Activated naive CD4-positive, alpha-beta T cell treated with anti-CD3 and anti-CD28 coated beads, Interleukin-2, amount 50 U/mL, for 24 hours (primary cell): Measurements from ENCODE around the gene VLDLR.

Experiments
- H3K27ac Mint-ChIP-seq: one replicate; pipeline ENCODE4 v1.8.0; 2021; ENCODE audit warnings: mild to moderate bottlenecking, mixed read lengths
- H3K27me3 Mint-ChIP-seq: one replicate; pipeline ENCODE4 v1.8.0; 2021; ENCODE audit warnings: mixed read lengths
- H3K36me3 Mint-ChIP-seq: one replicate; pipeline ENCODE4 v1.8.0; 2021; ENCODE audit warnings: mixed read lengths
- H3K4me1 Mint-ChIP-seq: one replicate; pipeline ENCODE4 v1.8.0; 2021; ENCODE audit warnings: mixed read lengths
- H3K4me3 Mint-ChIP-seq: one replicate; pipeline ENCODE4 v1.8.0; 2021; ENCODE audit warnings: mild to moderate bottlenecking, mixed read lengths
- H3K9me3 Mint-ChIP-seq: one replicate; pipeline ENCODE4 v1.8.0; 2021; ENCODE audit warnings: mixed read lengths

Gene VLDLR

GRCh38 chr9:2621722-2622460 lies at the start of gene VLDLR:
Gene VLDLR, plus strand, starts transcription at chr9:2621787. Its CDS starts 403 bp downstream, at chr9:2622190.
- Mint-ChIP-seq H3K4me3 (peak within 1 kb of the TSS; percentile 88), H3K9me3 (peaks cover 5% of the 10 kb centered on the region), H3K36me3 (no peaks in the 10 kb centered on the region), H3K27ac (peak within 1 kb of the TSS; percentile 81), H3K4me1 (peaks cover 21% of the 10 kb centered on the region), H3K27me3 (peaks cover 60% of the 10 kb centered on the region)

- Mint-ChIP-seq H3K36me3 (no peaks in the 10 kb centered on the region), H3K4me3 (no peak overlapping the region), H3K4me1 (no peaks in the 10 kb centered on the region), H3K9me3 (no peaks in the 10 kb centered on the region), H3K27me3 (peaks cover 10% of the 10 kb centered on the region), H3K27ac (no peak overlapping the region)
Measured at GRCh38 chr9:2574203-2574602, 47.4 kb upstream of the VLDLR start.

DNA sequence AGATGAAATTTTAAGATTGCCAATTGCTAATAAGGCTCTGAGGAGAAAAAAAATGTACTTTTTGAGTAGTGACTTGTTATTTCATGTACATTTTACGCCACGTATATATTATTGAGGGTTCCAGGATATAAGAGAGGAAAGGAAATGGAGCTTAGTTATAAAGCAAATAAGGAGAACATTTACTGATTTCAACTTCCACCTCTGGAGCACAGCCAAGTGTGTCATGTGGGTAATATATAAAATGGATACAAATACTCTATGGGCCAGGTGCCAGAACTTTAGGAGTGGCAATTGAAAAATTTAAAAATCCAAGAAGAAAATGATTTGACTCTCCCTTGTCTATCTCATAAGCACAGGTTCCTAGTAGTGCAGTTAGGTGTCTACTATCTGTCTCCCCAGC lies 45.0 kb upstream of the VLDLR start:
- Mint-ChIP-seq H3K4me3 (no peak overlapping the region), H3K4me1 (no peaks in the 10 kb centered on the region), H3K27me3 (peaks cover 10% of the 10 kb centered on the region), H3K9me3 (no peaks in the 10 kb centered on the region), H3K27ac (no peak overlapping the region), H3K36me3 (no peaks in the 10 kb centered on the region)

DNA sequence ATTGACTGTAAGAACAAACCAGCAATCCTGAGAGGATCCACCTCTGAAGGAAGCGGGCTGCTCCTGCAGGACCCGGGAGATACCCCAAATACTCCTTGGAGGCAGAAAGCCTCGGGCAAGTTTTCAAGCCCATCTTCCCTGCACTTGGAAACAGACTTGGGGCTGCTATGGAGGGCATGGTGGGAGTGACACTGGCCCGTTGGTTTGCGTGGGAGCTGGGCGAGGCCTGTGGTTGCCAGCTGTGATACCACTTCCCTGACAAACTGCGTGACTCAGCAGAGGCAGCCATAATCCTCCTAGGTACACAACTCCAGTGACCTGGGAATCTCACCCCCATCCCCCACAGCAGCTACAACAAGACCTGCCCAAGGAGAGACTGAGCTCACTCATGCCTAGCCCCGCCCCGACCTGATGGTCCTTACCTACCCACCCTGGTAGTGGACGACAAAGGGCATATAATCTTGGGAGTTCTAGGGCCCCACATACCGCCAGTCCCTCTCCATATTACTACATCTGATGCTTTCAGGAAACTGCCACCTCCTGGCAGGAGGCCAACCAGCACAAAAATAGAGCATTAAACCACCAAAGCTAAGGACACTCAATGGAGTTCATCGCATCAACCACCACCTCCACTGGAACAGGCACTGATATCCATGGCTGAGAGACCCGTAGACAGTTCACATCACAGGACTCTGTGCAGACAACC lies 38.1 kb upstream of the VLDLR start:
- H3K27me3 Mint-ChIP-seq, result peaks cover 15% of the 10 kb centered on the region
- H3K36me3 Mint-ChIP-seq, result no peaks in the 10 kb centered on the region
- no peak overlapping the region for H3K27ac Mint-ChIP-seq
- H3K9me3 Mint-ChIP-seq, result peaks cover 11% of the 10 kb centered on the region
- no peaks in the 10 kb centered on the region for H3K4me1 Mint-ChIP-seq
- no peak overlapping the region for H3K4me3 Mint-ChIP-seq

- no peak overlapping the region for H3K27ac Mint-ChIP-seq
- H3K4me1 Mint-ChIP-seq, result no peaks in the 10 kb centered on the region
- peaks cover 1% of the 10 kb centered on the region for H3K36me3 Mint-ChIP-seq
- H3K4me3 Mint-ChIP-seq, result no peak overlapping the region
- H3K9me3 Mint-ChIP-seq, result peaks cover 10% of the 10 kb centered on the region
- peaks cover 10% of the 10 kb centered on the region for H3K27me3 Mint-ChIP-seq
Measured at GRCh38 chr9:2591967-2592366, 29.6 kb upstream of the VLDLR start.

GRCh38 chr9:2593744-2594143 lies 27.8 kb upstream of the VLDLR start:
- Mint-ChIP-seq H3K4me1 (no peaks in the 10 kb centered on the region), H3K4me3 (no peak overlapping the region), H3K27ac (no peak overlapping the region), H3K27me3 (peaks cover 14% of the 10 kb centered on the region), H3K9me3 (peaks cover 10% of the 10 kb centered on the region), H3K36me3 (peaks cover 1% of the 10 kb centered on the region)

GRCh38 chr9:2595973-2596372 lies 25.6 kb upstream of the VLDLR start:
- H3K9me3 Mint-ChIP-seq, result peaks cover 10% of the 10 kb centered on the region

DNA sequence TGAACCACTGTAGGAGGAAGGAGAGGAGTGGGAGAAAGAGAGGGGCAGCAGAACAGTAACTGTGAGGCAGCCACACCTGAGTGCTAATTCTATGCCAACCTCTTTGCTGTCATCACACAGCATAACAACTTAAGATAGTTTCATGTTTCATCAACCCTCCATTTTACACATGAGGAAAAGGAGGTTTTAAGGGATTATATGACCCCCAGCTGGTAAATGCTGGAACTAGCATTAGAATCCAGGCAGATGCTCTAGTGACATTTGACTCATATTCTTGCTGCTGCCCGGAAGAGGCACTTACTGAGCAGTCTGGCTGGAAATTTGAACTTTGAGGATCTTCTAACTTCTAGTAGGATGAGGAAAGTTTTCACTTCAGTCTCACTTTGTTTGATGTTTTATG lies 24.1 kb upstream of the VLDLR start:
- H3K4me1 Mint-ChIP-seq, result no peaks in the 10 kb centered on the region
- no peak overlapping the region for H3K4me3 Mint-ChIP-seq
- peaks cover 7% of the 10 kb centered on the region for H3K9me3 Mint-ChIP-seq
- no peak overlapping the region for H3K27ac Mint-ChIP-seq
- H3K36me3 Mint-ChIP-seq, result no peaks in the 10 kb centered on the region
- peaks cover 19% of the 10 kb centered on the region for H3K27me3 Mint-ChIP-seq

More at GRCh38 chr9:2595973-2596372, 25.6 kb upstream of the VLDLR start:
- peaks cover 1% of the 10 kb centered on the region for H3K36me3 Mint-ChIP-seq
- H3K4me1 Mint-ChIP-seq, result no peaks in the 10 kb centered on the region
- peaks cover 15% of the 10 kb centered on the region for H3K27me3 Mint-ChIP-seq
- no peak overlapping the region for H3K27ac Mint-ChIP-seq
- H3K4me3 Mint-ChIP-seq, result no peak overlapping the region

GRCh38 chr9:2599896-2600295 lies 21.7 kb upstream of the VLDLR start:
- Mint-ChIP-seq H3K36me3 (no peaks in the 10 kb centered on the region), H3K4me1 (no peaks in the 10 kb centered on the region), H3K4me3 (no peak overlapping the region), H3K27ac (no peak overlapping the region), H3K9me3 (no peaks in the 10 kb centered on the region), H3K27me3 (peaks cover 19% of the 10 kb centered on the region)

GRCh38 chr9:2600307-2600706 lies 21.3 kb upstream of the VLDLR start:
- Mint-ChIP-seq H3K4me3 (no peak overlapping the region), H3K27me3 (peaks cover 20% of the 10 kb centered on the region), H3K4me1 (no peaks in the 10 kb centered on the region), H3K27ac (no peak overlapping the region), H3K36me3 (no peaks in the 10 kb centered on the region), H3K9me3 (no peaks in the 10 kb centered on the region)

DNA sequence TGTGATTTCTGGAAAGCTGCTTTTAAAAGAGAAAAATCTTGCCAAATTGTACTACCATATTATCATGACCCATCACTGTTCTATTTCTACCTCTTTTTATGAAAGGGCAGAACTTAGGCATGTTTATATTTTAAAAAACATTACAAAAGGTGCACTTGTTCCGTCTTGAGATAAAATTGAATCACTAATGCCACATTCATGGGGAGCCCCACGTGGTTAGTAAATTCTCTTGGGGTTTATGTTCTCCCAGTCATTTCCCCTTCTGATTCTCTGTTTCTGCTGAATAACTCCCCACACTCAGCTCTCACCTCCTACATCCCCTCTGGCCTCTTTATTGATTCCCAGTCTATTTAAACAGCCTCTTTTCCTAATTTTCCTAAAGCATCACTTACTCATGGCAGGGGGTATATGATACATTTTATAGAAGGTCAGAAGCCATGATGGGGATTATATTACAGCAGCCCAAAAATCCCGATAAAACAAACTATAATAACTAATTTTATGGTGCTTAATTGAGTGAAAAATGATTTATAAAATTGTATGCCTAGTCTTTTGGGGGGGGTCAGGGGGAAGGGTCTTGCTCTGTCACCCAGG lies 19.7 kb upstream of the VLDLR start:
- Mint-ChIP-seq H3K27me3 (peaks cover 14% of the 10 kb centered on the region), H3K4me3 (no peak overlapping the region), H3K9me3 (no peaks in the 10 kb centered on the region), H3K27ac (no peak overlapping the region), H3K36me3 (no peaks in the 10 kb centered on the region), H3K4me1 (no peaks in the 10 kb centered on the region)

DNA sequence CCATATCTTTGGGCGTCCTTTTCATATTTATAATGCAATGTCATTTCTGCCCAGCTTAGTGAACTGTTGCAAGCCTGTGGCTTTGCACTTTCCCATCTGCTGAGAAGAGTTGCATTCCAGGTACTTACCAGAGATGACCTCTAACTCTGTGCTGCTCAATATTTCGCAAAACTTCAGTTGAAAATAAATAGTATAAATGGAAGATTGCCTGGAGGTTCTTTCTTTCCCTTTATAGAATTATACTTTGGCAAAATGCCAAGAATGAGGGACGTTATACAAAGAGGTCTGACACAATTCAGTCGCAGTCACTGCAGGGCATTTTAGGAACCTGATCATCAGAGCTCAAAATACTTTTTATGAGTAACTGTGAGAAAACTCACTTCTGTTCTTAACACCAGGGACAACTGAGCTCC lies 18.9 kb upstream of the VLDLR start:
- Mint-ChIP-seq H3K27me3 (peaks cover 14% of the 10 kb centered on the region), H3K4me1 (no peaks in the 10 kb centered on the region), H3K9me3 (no peaks in the 10 kb centered on the region), H3K27ac (peak overlapping the region; percentile 11), H3K4me3 (no peak overlapping the region), H3K36me3 (no peaks in the 10 kb centered on the region)

DNA sequence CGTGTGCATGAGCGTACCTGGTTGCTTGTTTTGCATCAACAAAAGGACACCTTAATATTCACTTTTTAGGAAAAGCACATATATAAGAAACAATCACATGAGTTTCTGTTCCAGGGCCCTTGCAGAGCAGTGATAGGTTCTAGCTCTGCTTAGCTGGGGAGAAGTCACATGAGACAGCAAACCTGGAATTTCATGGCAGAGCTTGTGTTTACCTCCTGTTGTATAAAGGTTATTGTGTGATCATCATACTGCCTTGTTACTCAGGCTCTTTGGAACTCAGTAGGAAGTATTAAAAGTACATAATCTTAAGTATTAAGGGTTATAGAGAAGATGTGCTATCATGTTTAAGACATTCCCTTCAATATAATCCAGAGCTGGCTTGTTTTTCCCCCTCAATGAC lies 18.0 kb upstream of the VLDLR start:
- no peak overlapping the region for H3K27ac Mint-ChIP-seq
- H3K4me1 Mint-ChIP-seq, result no peaks in the 10 kb centered on the region
- peaks cover 14% of the 10 kb centered on the region for H3K27me3 Mint-ChIP-seq
- H3K4me3 Mint-ChIP-seq, result no peak overlapping the region
- no peaks in the 10 kb centered on the region for H3K36me3 Mint-ChIP-seq
- no peaks in the 10 kb centered on the region for H3K9me3 Mint-ChIP-seq

DNA sequence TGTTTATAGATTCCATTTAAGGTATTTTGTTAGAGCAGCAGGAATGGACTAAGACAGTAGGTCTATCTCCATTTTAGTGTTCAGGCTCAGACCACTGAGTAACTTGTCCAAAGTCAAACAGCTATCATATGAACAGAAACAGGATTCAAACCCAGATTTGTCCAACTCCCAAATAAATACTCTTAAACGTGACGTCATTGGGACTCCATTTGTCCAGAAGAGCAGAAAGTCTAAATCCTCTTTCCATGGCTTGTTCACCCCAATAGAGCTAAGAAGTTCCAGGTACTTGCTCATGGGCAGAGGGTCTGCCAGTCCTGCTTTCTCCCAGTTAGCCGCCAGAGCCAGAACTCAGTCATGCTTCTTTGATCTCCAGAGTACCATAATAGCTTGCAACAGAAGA lies 16.3 kb upstream of the VLDLR start:
- Mint-ChIP-seq H3K27me3 (peaks cover 15% of the 10 kb centered on the region), H3K27ac (no peak overlapping the region), H3K4me3 (no peak overlapping the region), H3K4me1 (no peaks in the 10 kb centered on the region), H3K36me3 (no peaks in the 10 kb centered on the region), H3K9me3 (no peaks in the 10 kb centered on the region)

- no peaks in the 10 kb centered on the region for H3K4me1 Mint-ChIP-seq
- no peaks in the 10 kb centered on the region for H3K9me3 Mint-ChIP-seq
- H3K27ac Mint-ChIP-seq, result no peak overlapping the region
- H3K36me3 Mint-ChIP-seq, result no peaks in the 10 kb centered on the region
- H3K4me3 Mint-ChIP-seq, result no peak overlapping the region
- H3K27me3 Mint-ChIP-seq, result peaks cover 8% of the 10 kb centered on the region
Measured at GRCh38 chr9:2608276-2608675, 13.3 kb upstream of the VLDLR start.

GRCh38 chr9:2610985-2611384 lies 10.6 kb upstream of the VLDLR start:
- Mint-ChIP-seq H3K4me3 (no peak overlapping the region), H3K36me3 (no peaks in the 10 kb centered on the region), H3K27ac (no peak overlapping the region), H3K27me3 (peaks cover 9% of the 10 kb centered on the region), H3K4me1 (no peaks in the 10 kb centered on the region), H3K9me3 (no peaks in the 10 kb centered on the region)
